KBM-7 (cell line): ENCODE data around the gene MAOB.
A peak's percentile ranks its signal among the peaks of the same experiment; 100 is the strongest.

Source experiments
- DNase-seq: peaks from one replicate; pipeline ENCODE4 v3.0.0-alpha.2; 2015
- in situ Hi-C: fragments of 300-500 bp; cut with MboI; formaldehyde crosslinking; loops from 2 replicates; pipeline ENCODE4 v1.14.3; 2020; ENCODE audit warnings: low sequenced_read_pairs, low pct_unique_long_range_greater_than_20kb, mixed read lengths

Gene MAOB

GRCh38 chrX:43809463-43809862 lies 72.8 kb downstream of the MAOB start:
- no peak for DNase-seq
- in situ Hi-C loops: no loop called here

DNA sequence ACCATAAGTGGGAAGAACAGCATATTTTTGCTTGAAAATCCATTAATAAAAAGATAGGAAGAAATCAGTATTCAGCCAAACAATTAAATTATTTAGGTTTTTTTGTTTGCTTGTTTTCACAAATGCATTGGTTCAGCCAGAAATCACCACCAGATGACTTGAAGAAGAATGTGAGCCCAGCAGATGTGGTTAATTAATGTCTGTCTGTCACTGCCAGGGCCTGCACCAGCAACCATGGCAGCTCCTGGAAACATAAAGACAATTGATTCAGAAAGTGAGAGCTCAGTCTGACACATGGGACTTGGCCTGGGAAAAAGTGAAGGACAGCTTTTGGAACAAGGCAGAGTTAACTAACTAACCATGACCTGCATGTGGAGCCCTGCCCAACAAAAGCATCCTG lies 74.0 kb downstream of the MAOB start:
- in situ Hi-C loops: no loop called here

GRCh38 chrX:43805579-43805978 lies 76.7 kb downstream of the MAOB start:
- no peak for DNase-seq

More for the DNA sequence above, 74.0 kb downstream of the MAOB start:
- no peak for DNase-seq

DNA sequence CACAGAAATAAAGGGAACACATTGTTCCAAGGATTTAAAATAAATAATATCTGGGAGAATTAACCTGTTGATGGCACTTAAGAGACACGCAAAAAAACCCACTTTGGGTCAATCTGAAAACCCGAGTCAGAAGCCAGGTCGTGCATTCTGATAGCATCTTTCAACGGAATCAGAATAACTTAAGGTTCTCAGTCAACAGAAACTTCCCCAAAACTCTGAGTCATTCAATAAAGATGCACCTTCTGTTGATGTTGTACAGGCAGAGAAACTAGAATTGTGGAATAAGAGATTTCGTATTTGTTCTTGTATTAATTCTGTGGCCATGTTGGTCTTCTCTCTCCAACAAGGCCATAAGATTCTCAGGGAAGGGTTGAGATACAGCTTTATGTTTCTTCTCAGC lies 78.2 kb downstream of the MAOB start:
- DNase-seq: no peak
- in situ Hi-C loops: no loop called here

More at GRCh38 chrX:43805579-43805978, 76.7 kb downstream of the MAOB start:
- in situ Hi-C loops: no loop called here

DNA sequence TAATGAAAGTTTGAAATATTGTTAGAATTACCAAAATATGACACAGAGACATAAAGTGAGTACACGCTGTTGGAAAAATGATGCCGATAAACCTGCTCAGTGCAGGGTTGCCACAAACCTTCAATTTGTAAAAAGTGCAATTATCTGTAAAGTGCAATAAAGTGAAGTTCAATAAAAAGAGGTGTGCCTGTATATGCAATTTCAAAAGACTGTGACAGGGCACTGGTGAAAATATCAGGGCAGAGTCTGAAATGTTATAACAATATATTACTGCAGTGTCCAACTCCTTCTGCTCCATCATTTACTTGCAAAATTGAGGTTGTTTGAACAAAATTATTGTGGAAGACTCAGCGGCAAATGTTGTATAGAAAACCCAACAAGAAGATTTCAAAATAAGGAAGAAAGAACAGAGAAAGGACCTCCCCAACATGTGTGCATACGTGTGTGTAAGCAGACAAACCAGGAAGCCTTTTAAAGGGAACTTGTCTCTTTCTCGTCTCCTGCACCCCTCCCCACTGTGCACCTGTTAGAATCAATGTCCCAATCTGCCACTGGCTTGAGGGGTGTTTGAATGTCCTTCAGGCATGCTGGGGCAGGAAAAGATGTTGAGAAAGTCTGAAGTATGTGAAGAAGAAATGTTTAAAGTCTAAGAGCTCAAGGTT lies 96.2 kb downstream of the MAOB start:
- in situ Hi-C loops: loop anchor here (25.0 kb wide), 1 partner anchor 101 kb away; the partner anchor contains the start of gene MAOB
- DNase-seq: no peak

- DNase-seq: no peak
- in situ Hi-C loops: loop anchor here (25.0 kb wide), 1 partner anchor 421 kb away; no protein-coding TSS in a partner anchor
These were observed 124.2 kb downstream of the MAOB start for GRCh38 chrX:43758044-43758443.

DNA sequence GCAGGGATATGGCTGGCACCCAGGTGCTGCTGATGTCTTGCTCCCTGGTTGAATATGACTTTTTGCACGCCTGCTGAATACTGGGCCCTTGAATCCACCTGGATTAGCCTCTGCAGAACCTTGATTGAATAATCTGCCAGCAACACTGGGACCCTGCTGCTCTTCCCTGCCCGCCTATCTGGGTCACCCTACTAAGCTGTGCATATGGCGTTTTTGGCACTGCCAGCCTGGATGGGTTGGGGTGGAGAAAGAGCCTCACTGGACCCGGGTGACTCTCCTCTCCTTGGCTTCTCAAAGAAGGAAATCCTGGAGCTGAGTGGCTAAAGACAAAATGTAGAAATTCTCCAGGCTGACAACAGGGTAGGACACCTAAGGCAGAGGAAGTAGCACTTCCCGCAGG lies 126.2 kb downstream of the MAOB start:
- no peak for DNase-seq
- in situ Hi-C loops: loop anchor here (25.0 kb wide), 1 partner anchor 419 kb away; no protein-coding TSS in a partner anchor

GRCh38 chrX:43753637-43754036 lies 128.6 kb downstream of the MAOB start:
- in situ Hi-C loops: loop anchor here (25.0 kb wide), 1 partner anchor 416 kb away; no protein-coding TSS in a partner anchor
- no peak for DNase-seq

- in situ Hi-C loops: loop anchor here (25.0 kb wide), 1 partner anchor 413 kb away; no protein-coding TSS in a partner anchor
- peak; percentile 79 for DNase-seq
These were observed 132.0 kb downstream of the MAOB start for GRCh38 chrX:43750248-43750676.

- no peak for DNase-seq
- in situ Hi-C loops: loop anchor here (10.0 kb wide), 1 partner anchor 183 kb away; no protein-coding TSS in a partner anchor
These were observed 134.8 kb downstream of the MAOB start for GRCh38 chrX:43747476-43747875.

DNA sequence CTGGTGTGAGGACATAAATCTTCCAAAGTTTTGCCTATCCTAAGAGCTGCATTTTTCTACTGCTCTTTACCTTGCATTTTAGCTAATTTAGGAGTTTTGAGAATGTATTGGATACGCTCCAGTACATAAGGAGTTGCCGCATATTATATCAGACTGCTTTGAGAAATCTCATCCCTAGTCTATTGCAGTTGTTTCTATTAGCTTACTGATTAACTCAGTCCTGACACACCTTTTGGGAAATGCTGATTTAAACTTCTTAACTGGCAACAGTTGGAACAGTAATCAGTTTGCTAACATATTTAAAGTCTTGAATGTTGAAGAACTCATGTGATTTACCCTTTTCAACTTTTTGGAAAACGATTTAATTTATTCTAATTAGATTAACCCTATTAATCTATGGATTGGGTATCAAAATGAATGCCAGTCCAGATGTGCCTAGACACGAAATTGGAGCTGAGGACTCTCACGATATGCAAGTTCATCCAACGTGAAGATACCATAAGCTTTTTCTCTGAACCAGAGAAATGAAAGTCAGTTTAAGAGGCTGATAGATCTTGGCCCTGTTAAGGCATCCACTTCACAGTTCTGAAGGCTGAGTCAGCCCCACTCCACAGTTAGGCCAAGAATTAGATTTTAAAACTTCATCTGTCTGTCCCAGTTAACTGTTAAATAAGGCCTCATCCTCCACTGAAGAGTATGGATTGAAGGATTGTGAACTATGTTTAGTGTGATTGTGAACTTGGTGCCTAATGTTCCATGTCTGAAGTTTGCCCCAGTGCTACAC lies 136.1 kb downstream of the MAOB start:
- in situ Hi-C loops: loop anchor here (10.0 kb wide), 1 partner anchor 181 kb away; no protein-coding TSS in a partner anchor
- no peak for DNase-seq

DNA sequence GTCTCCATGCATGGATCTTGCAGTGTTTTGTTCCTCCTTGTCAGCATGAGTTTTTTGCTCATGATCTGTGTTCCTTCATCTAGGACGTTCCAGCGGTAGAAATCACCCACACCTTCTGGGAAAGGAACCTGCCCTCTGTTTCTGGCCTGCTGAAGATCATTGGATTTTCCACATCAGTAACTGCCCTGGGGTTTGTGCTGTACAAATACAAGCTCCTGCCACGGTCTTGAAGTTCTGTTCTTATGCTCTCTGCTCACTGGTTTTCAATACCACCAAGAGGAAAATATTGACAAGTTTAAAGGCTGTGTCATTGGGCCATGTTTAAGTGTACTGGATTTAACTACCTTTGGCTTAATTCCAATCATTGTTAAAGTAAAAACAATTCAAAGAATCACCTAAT lies 138.0 kb downstream of the MAOB start:
- DNase-seq: no peak
- in situ Hi-C loops: loop anchor here (10.0 kb wide), 1 partner anchor 179 kb away; no protein-coding TSS in a partner anchor

DNA sequence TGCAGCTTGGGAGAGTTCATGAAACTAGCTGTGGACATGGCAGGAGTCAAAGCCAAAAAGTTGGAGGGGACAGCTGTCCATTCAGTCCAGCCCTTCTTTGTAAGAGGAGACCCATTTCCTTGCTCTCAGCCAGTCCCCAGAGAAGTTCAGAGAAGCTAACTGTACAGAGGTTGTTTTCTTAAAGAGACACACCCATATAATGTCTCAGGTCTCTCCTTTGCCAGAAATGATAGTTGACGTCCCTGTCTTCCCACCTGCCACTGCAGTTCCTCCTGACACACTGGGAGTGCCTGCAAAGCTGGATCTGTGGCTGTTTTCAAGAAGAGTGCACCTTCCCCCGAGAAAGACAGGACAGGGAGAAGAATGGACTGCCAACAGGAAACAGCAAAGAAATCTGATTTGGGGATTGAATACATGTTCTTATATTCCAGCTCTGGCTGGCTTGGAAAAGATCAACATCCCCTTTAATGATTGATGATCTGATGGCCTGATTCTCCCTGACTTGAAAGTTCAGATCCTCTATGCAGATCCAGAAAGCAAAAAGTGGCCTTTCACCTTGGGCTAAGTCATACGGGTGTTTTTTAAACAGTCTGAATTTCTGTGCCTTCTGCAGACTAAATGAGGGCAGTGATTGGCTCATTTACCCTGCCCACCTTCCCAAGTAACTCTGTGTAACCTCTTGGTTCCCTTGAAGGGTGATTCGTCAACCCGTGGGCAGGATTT lies 139.0 kb downstream of the MAOB start:
- no peak for DNase-seq
- in situ Hi-C loops: loop anchor here (10.0 kb wide), 1 partner anchor 178 kb away; no protein-coding TSS in a partner anchor

DNA sequence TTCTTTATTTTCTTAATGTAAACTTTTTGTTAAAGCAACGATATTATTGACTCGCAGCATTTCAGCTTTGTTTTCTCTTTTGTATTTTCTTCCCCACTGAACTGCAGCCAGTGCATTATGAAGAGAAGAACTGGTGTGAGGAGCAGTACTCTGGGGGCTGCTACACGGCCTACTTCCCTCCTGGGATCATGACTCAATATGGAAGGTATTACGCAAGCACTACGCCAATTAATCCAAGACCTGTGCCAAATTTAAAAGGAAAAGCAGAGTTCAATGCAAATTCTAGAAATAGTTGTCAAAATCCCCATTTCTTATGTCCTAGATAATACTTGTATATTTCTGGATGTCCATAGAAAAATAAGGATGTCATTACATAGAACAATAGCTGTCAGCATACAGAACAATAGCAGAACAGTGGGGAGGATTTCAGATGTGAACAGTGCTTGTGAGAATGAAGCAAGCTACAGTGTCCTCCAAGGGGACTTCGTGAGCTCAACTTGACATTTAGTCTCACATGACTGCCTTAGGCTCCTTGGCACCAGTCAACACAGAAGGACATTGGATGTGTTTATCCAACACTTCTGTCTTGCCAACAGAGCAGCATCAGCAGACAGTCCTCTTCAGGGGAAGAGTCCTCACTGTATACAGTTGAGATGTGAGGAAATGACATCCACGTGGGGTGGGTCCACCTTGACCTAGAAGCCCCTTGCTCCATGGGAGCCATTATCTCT lies 140.2 kb downstream of the MAOB start:
- peak; percentile 35 for DNase-seq
- in situ Hi-C loops: loop anchor here (10.0 kb wide), 1 partner anchor 177 kb away; no protein-coding TSS in a partner anchor

- in situ Hi-C loops: no loop called here
- DNase-seq: no peak
These were observed 146.3 kb downstream of the MAOB start for GRCh38 chrX:43735957-43736356.

DNA sequence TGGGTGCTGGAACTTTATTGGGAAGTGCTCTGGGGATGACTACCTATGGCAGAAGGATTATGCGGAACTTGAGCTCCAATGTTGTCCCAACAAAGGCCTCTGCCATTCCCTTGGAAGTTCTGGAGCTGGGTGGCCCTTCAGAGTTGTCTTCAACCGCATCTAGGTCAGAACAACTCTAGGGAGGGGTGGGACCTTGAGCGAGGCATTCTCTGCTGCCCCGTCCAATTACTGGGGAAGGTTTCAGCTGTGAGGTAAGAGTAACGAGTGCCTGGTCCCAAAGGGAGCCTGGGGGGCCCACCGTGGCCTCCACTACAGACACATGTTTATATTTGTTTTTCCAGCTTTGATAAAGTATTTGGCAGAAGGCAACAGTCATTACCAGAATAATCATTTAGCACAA lies 146.7 kb downstream of the MAOB start:
- no peak for DNase-seq
- in situ Hi-C loops: no loop called here

DNA sequence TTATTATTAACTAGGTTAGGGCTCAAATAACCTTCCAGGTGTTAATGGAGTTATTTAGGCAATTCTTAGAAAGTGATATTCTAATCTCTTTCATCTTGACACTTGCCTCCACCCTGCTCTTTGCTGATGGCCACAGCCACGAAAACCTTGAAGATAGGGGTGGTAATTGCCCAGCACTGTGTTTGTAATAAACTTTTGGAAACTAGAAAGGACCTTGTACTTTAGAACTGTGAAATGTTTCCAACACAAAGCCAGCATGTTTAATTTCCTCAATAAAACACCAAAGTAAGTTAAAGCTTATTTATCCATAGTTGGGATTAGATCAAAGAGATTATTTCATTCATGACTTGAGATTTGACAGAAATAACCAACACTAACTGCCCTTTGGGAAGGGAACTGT lies 147.8 kb downstream of the MAOB start:
- in situ Hi-C loops: no loop called here
- DNase-seq: no peak

DNA sequence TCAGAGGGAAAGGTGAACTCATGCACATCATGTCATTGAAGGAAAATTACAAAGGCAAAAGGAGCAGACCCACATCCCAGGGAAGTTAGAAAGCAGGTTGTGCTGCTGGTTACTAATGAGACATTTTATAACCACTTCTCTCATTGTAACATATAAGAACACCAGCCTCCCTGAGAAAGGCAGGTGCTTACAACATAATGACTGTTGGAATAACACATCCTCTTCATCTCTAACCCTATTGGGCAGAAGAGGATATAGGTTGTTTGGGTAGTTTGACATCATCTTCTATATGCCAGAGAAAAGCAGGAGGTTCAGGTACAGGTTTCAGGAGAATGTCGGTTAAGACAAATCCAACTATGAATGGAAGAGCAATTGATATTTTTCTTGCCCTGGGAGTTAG lies 148.6 kb downstream of the MAOB start:
- DNase-seq: no peak
- in situ Hi-C loops: no loop called here

- in situ Hi-C loops: no loop called here
- DNase-seq: no peak
These were observed 151.2 kb downstream of the MAOB start for GRCh38 chrX:43731086-43731485.
